Measurements from ENCODE around the gene ZNF180.
A peak's percentile ranks its signal among the peaks of the same experiment; 100 is the strongest.

The ZNF180 gene

DNA sequence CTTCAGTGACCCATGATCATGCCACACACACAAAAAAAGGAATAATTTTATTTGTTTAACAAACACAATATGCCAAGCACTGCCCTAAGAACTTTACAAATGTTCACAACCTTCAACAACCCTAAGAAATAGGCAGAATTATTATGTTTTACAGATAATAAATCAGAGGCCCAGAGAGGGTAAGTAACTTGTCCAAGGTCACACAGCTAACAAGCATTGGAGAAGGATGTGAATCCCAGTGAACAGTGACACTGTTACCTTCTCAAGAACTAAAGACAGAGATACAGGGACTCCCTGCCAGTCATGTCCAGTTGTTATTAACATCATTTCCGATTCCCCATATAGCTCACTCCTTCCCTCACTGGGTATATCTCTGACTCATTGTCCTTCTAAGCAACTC, 15.6 kb upstream of the ZNF180 start:
- TF ChIP-seq, protein P1, sequence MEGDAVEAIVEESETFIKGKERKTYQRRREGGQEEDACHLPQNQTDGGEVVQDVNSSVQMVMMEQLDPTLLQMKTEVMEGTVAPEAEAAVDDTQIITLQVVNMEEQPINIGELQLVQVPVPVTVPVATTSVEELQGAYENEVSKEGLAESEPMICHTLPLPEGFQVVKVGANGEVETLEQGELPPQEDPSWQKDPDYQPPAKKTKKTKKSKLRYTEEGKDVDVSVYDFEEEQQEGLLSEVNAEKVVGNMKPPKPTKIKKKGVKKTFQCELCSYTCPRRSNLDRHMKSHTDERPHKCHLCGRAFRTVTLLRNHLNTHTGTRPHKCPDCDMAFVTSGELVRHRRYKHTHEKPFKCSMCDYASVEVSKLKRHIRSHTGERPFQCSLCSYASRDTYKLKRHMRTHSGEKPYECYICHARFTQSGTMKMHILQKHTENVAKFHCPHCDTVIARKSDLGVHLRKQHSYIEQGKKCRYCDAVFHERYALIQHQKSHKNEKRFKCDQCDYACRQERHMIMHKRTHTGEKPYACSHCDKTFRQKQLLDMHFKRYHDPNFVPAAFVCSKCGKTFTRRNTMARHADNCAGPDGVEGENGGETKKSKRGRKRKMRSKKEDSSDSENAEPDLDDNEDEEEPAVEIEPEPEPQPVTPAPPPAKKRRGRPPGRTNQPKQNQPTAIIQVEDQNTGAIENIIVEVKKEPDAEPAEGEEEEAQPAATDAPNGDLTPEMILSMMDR (IDR thresholded peaks at IDR 0.05; ENCODE audit: insufficient read depth, low read length, poor library complexity, severe bottlenecking), result no peak
- DNase-seq (ENCODE audit: extremely low read depth, insufficient read length), result no peak
- Histone ChIP-seq H3K4me3 (replicated peaks; ENCODE audit: low read depth, low read length) (no peak overlapping the region), H3K36me3 (ENCODE audit: control insufficient read depth, insufficient read depth, low read length) (no peaks in the 10 kb centered on the region), H3K27me3 (replicated peaks; ENCODE audit: control insufficient read depth, insufficient read depth, low read length) (no peaks in the 10 kb centered on the region)

DNA sequence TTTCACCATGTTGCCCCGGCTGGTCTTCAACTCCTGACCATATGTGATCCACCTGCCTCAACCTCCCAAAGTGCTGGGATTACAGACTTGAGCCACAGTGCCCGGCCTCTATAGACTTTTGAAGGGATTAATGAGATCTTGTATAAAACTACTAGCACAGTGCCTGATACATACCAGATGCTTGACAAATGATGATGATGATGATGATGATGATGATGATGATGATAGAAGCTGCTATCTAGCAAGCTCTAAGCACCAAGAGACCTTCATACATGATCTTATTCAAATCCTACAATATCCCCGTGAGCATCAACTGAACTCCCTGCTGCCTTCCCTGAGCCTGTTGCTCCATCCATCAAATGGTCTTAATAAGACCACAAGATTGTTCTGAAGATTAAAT, 14.7 kb upstream of the ZNF180 start:
- Histone ChIP-seq H3K36me3 (ENCODE audit: control insufficient read depth, insufficient read depth, low read length) (no peaks in the 10 kb centered on the region), H3K27me3 (replicated peaks; ENCODE audit: control insufficient read depth, insufficient read depth, low read length) (no peaks in the 10 kb centered on the region), H3K4me3 (replicated peaks; ENCODE audit: low read depth, low read length) (no peak overlapping the region)
- DNase-seq (ENCODE audit: extremely low read depth, insufficient read length), result no peak
- TF ChIP-seq, protein P1 (IDR thresholded peaks at IDR 0.05; ENCODE audit: insufficient read depth, low read length, poor library complexity, severe bottlenecking), result no peak

- no peaks in the 10 kb centered on the region for H3K27me3 ChIP-seq (replicated peaks; ENCODE audit: control insufficient read depth, insufficient read depth, low read length)
- DNase-seq (ENCODE audit: extremely low read depth, insufficient read length), result no peak
- TF ChIP-seq, protein P1 (IDR thresholded peaks at IDR 0.05; ENCODE audit: insufficient read depth, low read length, poor library complexity, severe bottlenecking), result peak; percentile 41
- H3K4me3 ChIP-seq (replicated peaks; ENCODE audit: low read depth, low read length), result no peak overlapping the region
- no peaks in the 10 kb centered on the region for H3K36me3 ChIP-seq (ENCODE audit: control insufficient read depth, insufficient read depth, low read length)
Observed at GRCh38 chr19:44512326-44513298, 12.3 kb upstream of the ZNF180 start.

- Histone ChIP-seq H3K27me3 (replicated peaks; ENCODE audit: control insufficient read depth, insufficient read depth, low read length) (no peaks in the 10 kb centered on the region), H3K4me3 (replicated peaks; ENCODE audit: low read depth, low read length) (no peak overlapping the region), H3K36me3 (ENCODE audit: control insufficient read depth, insufficient read depth, low read length) (no peaks in the 10 kb centered on the region)
- TF ChIP-seq, protein P1 (IDR thresholded peaks at IDR 0.05; ENCODE audit: insufficient read depth, low read length, poor library complexity, severe bottlenecking), result no peak
- no peak for DNase-seq (ENCODE audit: extremely low read depth, insufficient read length)
Observed at GRCh38 chr19:44509478-44509877, 9.2 kb upstream of the ZNF180 start.

GRCh38 chr19:44499559-44499958, 763 bp downstream of the ZNF180 start:
- no peak for DNase-seq (ENCODE audit: extremely low read depth, insufficient read length)

More at GRCh38 chr19:44499559-44499958, 763 bp downstream of the ZNF180 start:
- peak overlapping the region; percentile 89 for H3K4me3 ChIP-seq (replicated peaks; ENCODE audit: low read depth, low read length)
- H3K27me3 ChIP-seq (replicated peaks; ENCODE audit: control insufficient read depth, insufficient read depth, low read length), result no peaks in the 10 kb centered on the region
- H3K36me3 ChIP-seq (ENCODE audit: control insufficient read depth, insufficient read depth, low read length), result peaks cover 10% of the 10 kb centered on the region
- TF ChIP-seq, protein P1 (IDR thresholded peaks at IDR 0.05; ENCODE audit: insufficient read depth, low read length, poor library complexity, severe bottlenecking), result peak; percentile 8

Measured in GM06990 (cell line).